ENCODE measurements around the gene XIRP1. TPM values are rescaled to one million over a fixed set of nuclear protein-coding genes. Genes with fewer than 3 reads are reported as not detected.
"Not testable (repeated sequence)": the region's sequence is repeated elsewhere in the genome, so short reads cannot be mapped to it uniquely, and the experiment has no call there.

Gene XIRP1
- total RNA-seq (under 1 TPM in 1 of 2 donors, not detected in 1; 0.19 TPM), polyA plus RNA-seq (under 1 TPM; 0.13 to 0.75 TPM)
- long read RNA-seq, donor 1 = 0 reads
- long read RNA-seq, donor 2 = 0 reads

GRCh38 chr3:39192490-39193092 is at the start of gene XIRP1:
Gene XIRP1, minus strand, starts transcription at chr3:39192595. Its CDS starts 3,150 bp downstream, at chr3:39189445.
- no peaks in the 10 kb centered on the region for H3K9me3 ChIP-seq (ENCODE audit: control insufficient read depth, low read length)
- 56 to 63% methylated on average over 9 of the region's 9 CpGs for WGBS, 2 donors
- no peak within 1 kb of the TSS for H3K4me3 ChIP-seq (ENCODE audit: low read length in 2 of 2)
- DNase-seq (no peak), ATAC-seq (ENCODE audit: low FRiP score) (no peak)
- no peaks in the 10 kb centered on the region for H3K36me3 ChIP-seq (ENCODE audit: control insufficient read depth in 1 of 2, insufficient read depth in 2 of 2, low read length in 1 of 2)
- no peak within 1 kb of the TSS for H3K27ac ChIP-seq (ENCODE audit: low read depth in 1 of 2, low read length in 2 of 2)
- H3K4me1 ChIP-seq (ENCODE audit: control insufficient read depth in 1 of 2, insufficient read depth in 2 of 2, low read length in 2 of 2) = no peaks in the 10 kb centered on the region
- intact Hi-C loops (cut with DNase I) = loop anchor here (5.0 kb wide), 2 partner anchors 65 to 95 kb away; no protein-coding TSS in a partner anchor
- H3K27me3 ChIP-seq (ENCODE audit: control insufficient read depth in 1 of 2, insufficient read depth in 2 of 2, low read length in 1 of 2) = no peaks in the 10 kb centered on the region

GRCh38 chr3:39241561-39241960 is 49.2 kb upstream of the XIRP1 start:
- H3K27ac ChIP-seq (ENCODE audit: low read depth in 1 of 2, low read length in 2 of 2) = no peak overlapping the region
- peaks cover 2% of the 10 kb centered on the region for H3K9me3 ChIP-seq (ENCODE audit: control insufficient read depth, low read length)
- no peak overlapping the region for H3K4me3 ChIP-seq (ENCODE audit: low read length in 2 of 2)
- intact Hi-C loops (cut with DNase I) = no loop called here
- DNase-seq = no peak
- no peaks in the 10 kb centered on the region for H3K36me3 ChIP-seq (ENCODE audit: control insufficient read depth in 1 of 2, insufficient read depth in 2 of 2, low read length in 1 of 2)
- no peaks in the 10 kb centered on the region for H3K27me3 ChIP-seq (ENCODE audit: control insufficient read depth in 1 of 2, insufficient read depth in 2 of 2, low read length in 1 of 2)
- H3K4me1 ChIP-seq (ENCODE audit: control insufficient read depth in 1 of 2, insufficient read depth in 2 of 2, low read length in 2 of 2) = no peaks in the 10 kb centered on the region
- ATAC-seq (ENCODE audit: low FRiP score) = no peak

- H3K4me1 ChIP-seq (ENCODE audit: control insufficient read depth in 1 of 2, insufficient read depth in 2 of 2, low read length in 2 of 2) = no peaks in the 10 kb centered on the region
- ATAC-seq (ENCODE audit: low FRiP score) (no peak), DNase-seq (no peak)
- intact Hi-C loops (cut with DNase I) = no loop called here
- H3K27ac ChIP-seq (ENCODE audit: low read depth in 1 of 2, low read length in 2 of 2) = no peak overlapping the region
- H3K36me3 ChIP-seq (ENCODE audit: control insufficient read depth in 1 of 2, insufficient read depth in 2 of 2, low read length in 1 of 2) = no peaks in the 10 kb centered on the region
- WGBS, 2 donors = 59 to 62% methylated on average over 6 of the region's 6 CpGs
- no peak overlapping the region for H3K4me3 ChIP-seq (ENCODE audit: low read length in 2 of 2)
- no peaks in the 10 kb centered on the region for H3K27me3 ChIP-seq (ENCODE audit: control insufficient read depth in 1 of 2, insufficient read depth in 2 of 2, low read length in 1 of 2)
- peaks cover 2% of the 10 kb centered on the region for H3K9me3 ChIP-seq (ENCODE audit: control insufficient read depth, low read length)
Observed at GRCh38 chr3:39237027-39237426, 44.6 kb upstream of the XIRP1 start.

DNA sequence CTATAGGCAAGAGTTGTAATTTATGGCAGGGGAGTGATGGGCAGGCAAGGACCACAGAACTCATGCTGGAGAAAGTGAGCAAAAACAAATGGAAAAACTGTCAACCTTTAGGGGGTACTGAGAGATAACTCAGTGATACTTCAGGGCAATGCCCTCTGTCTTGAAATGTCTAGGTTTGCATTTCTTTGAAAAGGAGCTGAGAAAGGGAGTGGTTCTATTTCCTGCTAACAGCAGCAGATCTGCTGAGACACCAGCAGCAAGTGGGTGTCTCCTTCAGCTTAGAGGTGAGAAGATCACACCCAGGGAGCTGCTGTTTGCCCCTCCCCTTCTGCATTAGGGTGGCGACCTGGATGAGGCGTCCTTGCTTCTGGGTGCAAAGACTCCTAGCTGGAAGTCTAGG is 42.3 kb upstream of the XIRP1 start:
- intact Hi-C loops (cut with DNase I) = no loop called here
- Histone ChIP-seq H3K4me3 (ENCODE audit: low read length in 2 of 2) (no peak overlapping the region), H3K27me3 (ENCODE audit: control insufficient read depth in 1 of 2, insufficient read depth in 2 of 2, low read length in 1 of 2) (no peaks in the 10 kb centered on the region), H3K9me3 (ENCODE audit: control insufficient read depth, low read length) (peaks cover 2% of the 10 kb centered on the region), H3K4me1 (ENCODE audit: control insufficient read depth in 1 of 2, insufficient read depth in 2 of 2, low read length in 2 of 2) (no peaks in the 10 kb centered on the region), H3K27ac (ENCODE audit: low read depth in 1 of 2, low read length in 2 of 2) (no peak overlapping the region), H3K36me3 (ENCODE audit: control insufficient read depth in 1 of 2, insufficient read depth in 2 of 2, low read length in 1 of 2) (no peaks in the 10 kb centered on the region)
- 43 to 52% methylated on average over 2 of the region's 2 CpGs for WGBS, 2 donors
- no peak for ATAC-seq (ENCODE audit: low FRiP score)
- DNase-seq = no peak

DNA sequence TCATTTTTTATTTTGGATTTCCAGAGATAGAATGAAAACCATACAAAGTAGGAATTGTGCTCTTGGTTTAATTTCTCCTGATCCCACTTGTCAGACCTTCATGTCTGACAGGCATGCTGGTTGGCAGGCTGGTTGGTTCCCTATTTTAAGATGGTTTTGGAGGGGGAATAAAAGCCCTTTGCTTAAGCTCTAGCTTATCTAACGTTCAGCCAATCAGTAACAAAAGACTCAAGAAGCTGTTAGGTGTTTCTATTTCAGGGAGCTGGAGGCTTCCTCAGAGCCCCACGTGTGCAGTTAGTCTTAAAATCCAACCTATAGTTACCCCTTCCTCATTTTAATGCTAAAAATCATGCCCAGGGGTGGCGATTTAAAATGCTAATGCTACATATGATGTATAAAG is 40.5 kb upstream of the XIRP1 start:
- Histone ChIP-seq H3K4me3 (ENCODE audit: low read length in 2 of 2) (no peak overlapping the region), H3K9me3 (ENCODE audit: control insufficient read depth, low read length) (peaks cover 1% of the 10 kb centered on the region), H3K4me1 (ENCODE audit: control insufficient read depth in 1 of 2, insufficient read depth in 2 of 2, low read length in 2 of 2) (no peaks in the 10 kb centered on the region), H3K27me3 (ENCODE audit: control insufficient read depth in 1 of 2, insufficient read depth in 2 of 2, low read length in 1 of 2) (no peaks in the 10 kb centered on the region), H3K27ac (ENCODE audit: low read depth in 1 of 2, low read length in 2 of 2) (no peak overlapping the region), H3K36me3 (ENCODE audit: control insufficient read depth in 1 of 2, insufficient read depth in 2 of 2, low read length in 1 of 2) (no peaks in the 10 kb centered on the region)
- no peak for DNase-seq
- WGBS, 2 donors = 27 to 30% methylated on average over 3 of the region's 3 CpGs
- intact Hi-C loops (cut with DNase I) = no loop called here
- no peak for ATAC-seq (ENCODE audit: low FRiP score)

DNA sequence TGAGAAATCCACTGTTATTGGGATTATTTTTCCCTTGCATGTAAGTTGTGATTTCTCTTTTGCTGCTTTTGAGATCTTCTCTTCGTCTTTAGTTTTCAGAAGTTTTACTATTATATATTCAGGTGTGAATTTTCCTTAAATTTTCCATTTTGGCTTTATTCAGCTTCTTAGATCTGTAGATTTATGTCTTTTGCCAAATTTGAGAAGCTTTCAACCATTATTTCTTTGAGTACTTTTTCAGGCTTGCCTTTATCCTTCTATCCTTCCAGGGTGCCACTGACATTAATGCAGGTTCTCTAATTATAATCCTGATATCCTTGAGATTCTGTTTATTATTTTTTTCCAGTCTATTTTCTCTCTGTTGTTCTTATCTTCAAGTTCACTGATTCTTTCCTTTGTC is 38.1 kb upstream of the XIRP1 start:
- intact Hi-C loops (cut with DNase I) = no loop called here
- no peak for DNase-seq
- Histone ChIP-seq H3K4me3 (ENCODE audit: low read length in 2 of 2) (no peak overlapping the region), H3K27me3 (ENCODE audit: control insufficient read depth in 1 of 2, insufficient read depth in 2 of 2, low read length in 1 of 2) (no peaks in the 10 kb centered on the region), H3K27ac (ENCODE audit: low read depth in 1 of 2, low read length in 2 of 2) (no peak overlapping the region), H3K9me3 (ENCODE audit: control insufficient read depth, low read length) (peaks cover 1% of the 10 kb centered on the region), H3K36me3 (ENCODE audit: control insufficient read depth in 1 of 2, insufficient read depth in 2 of 2, low read length in 1 of 2) (no peaks in the 10 kb centered on the region), H3K4me1 (ENCODE audit: control insufficient read depth in 1 of 2, insufficient read depth in 2 of 2, low read length in 2 of 2) (no peaks in the 10 kb centered on the region)
- WGBS, 2 donors = 72 to 83% methylated on average over 1 of the region's 1 CpG
- no peak for ATAC-seq (ENCODE audit: low FRiP score)

DNA sequence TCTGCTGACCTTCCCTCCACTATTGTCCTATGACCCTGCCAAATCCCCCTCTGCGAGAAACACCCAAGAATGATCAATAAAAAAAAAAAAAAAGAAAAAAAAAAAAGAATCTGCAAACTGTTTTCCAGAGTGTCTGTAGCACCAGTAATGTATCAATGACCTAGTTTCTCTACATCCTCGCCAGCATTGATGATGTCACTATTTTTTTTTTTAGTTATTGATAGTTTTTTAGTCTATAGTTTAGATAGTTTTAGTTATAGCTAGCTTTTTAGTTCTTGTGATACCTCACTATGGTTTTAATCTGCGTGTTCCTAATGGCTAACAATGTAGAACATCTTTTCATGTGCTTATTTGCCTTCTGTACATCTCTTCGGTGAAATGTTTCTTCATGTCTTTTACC is 36.1 kb upstream of the XIRP1 start:
- Histone ChIP-seq H3K36me3 (ENCODE audit: control insufficient read depth in 1 of 2, insufficient read depth in 2 of 2, low read length in 1 of 2) (no peaks in the 10 kb centered on the region), H3K4me3 (ENCODE audit: low read length in 2 of 2) (no peak overlapping the region), H3K27me3 (ENCODE audit: control insufficient read depth in 1 of 2, insufficient read depth in 2 of 2, low read length in 1 of 2) (no peaks in the 10 kb centered on the region), H3K4me1 (ENCODE audit: control insufficient read depth in 1 of 2, insufficient read depth in 2 of 2, low read length in 2 of 2) (no peaks in the 10 kb centered on the region), H3K9me3 (ENCODE audit: control insufficient read depth, low read length) (peaks cover 1% of the 10 kb centered on the region), H3K27ac (ENCODE audit: low read depth in 1 of 2, low read length in 2 of 2) (no peak overlapping the region)
- intact Hi-C loops (cut with DNase I) = no loop called here
- DNase-seq (no peak), ATAC-seq (ENCODE audit: low FRiP score) (no peak)
- WGBS, 2 donors = 91 to 93% methylated on average over 3 of the region's 4 CpGs

DNA sequence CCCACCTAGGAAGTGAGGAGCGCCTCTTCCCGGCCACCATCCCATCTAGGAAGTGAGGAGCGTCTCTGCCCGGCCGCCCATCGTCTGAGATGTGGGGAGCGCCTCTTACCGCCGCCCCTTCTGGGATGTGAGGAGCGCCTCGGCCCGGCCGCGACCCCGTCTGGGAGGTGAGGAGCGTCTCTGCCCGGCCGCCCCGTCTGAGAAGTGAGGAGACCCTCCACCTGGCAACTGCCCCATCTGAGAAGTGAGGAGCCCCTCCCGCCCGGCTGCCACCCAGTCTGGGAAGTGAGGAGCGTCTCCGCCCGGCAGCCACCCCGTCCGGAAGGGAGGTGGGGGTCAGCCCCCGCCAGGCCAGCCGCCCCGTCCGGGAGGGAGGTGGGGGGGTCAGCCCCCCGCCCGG is 35.2 kb upstream of the XIRP1 start:
- H3K27ac ChIP-seq (ENCODE audit: low read depth in 1 of 2, low read length in 2 of 2); H3K36me3 ChIP-seq (ENCODE audit: control insufficient read depth in 1 of 2, insufficient read depth in 2 of 2, low read length in 1 of 2); DNase-seq; H3K4me3 ChIP-seq (ENCODE audit: low read length in 2 of 2); H3K9me3 ChIP-seq (ENCODE audit: control insufficient read depth, low read length); ATAC-seq (ENCODE audit: low FRiP score); H3K4me1 ChIP-seq (ENCODE audit: control insufficient read depth in 1 of 2, insufficient read depth in 2 of 2, low read length in 2 of 2); H3K27me3 ChIP-seq (ENCODE audit: control insufficient read depth in 1 of 2, insufficient read depth in 2 of 2, low read length in 1 of 2); intact Hi-C loops (cut with DNase I): not testable (repeated sequence)
- 95 to 96% methylated on average over 24 to 32 of the region's 32 CpGs for WGBS, 2 donors

- no peaks in the 10 kb centered on the region for H3K4me1 ChIP-seq (ENCODE audit: control insufficient read depth in 1 of 2, insufficient read depth in 2 of 2, low read length in 2 of 2)
- no peak overlapping the region for H3K4me3 ChIP-seq (ENCODE audit: low read length in 2 of 2)
- intact Hi-C loops (cut with DNase I) = no loop called here
- 28 to 35% methylated on average over 3 of the region's 3 CpGs for WGBS, 2 donors
- no peak overlapping the region for H3K27ac ChIP-seq (ENCODE audit: low read depth in 1 of 2, low read length in 2 of 2)
- H3K27me3 ChIP-seq (ENCODE audit: control insufficient read depth in 1 of 2, insufficient read depth in 2 of 2, low read length in 1 of 2) = no peaks in the 10 kb centered on the region
- no peaks in the 10 kb centered on the region for H3K36me3 ChIP-seq (ENCODE audit: control insufficient read depth in 1 of 2, insufficient read depth in 2 of 2, low read length in 1 of 2)
- no peak for ATAC-seq (ENCODE audit: low FRiP score)
- peaks cover under 1% of the 10 kb centered on the region for H3K9me3 ChIP-seq (ENCODE audit: control insufficient read depth, low read length)
- no peak for DNase-seq
Observed at GRCh38 chr3:39226106-39226741, 33.8 kb upstream of the XIRP1 start.
